Vagina (tissue), 2 donors: ENCODE results near the gene AP2B1.

Experiments used
- POLR2A ChIP-seq, 2 donors: fragments of 450-650 bp; IDR thresholded peaks; one replicate each; pipeline ENCODE4 v1.6.1; 2017; ENCODE audit warnings: antibody characterized with exemption in 2 of 2, mild to moderate bottlenecking in 2 of 2, moderate library complexity in 2 of 2
- POLR2AphosphoS5 ChIP-seq, 2 donors: sonication (generic); formaldehyde crosslinking; IDR thresholded peaks; one replicate each; pipeline ENCODE4 v1.9.0; 2017; ENCODE audit warnings: antibody characterized with exemption in 2 of 2, mild to moderate bottlenecking in 2 of 2, low read depth in 1 of 2; ENCODE audit not compliant: insufficient read depth in 1 of 2
- TF ChIP-seq, protein P1 (sequence below), 3 experiments: fragments of 450-650 bp in 2 of 3; fragments of 200-600 bp in 1 of 3; sonication (generic) in 1 of 3; IDR thresholded peaks; one replicate each; pipeline ENCODE4 v1.5.1; 2017 to 2019; ENCODE audit warnings: antibody characterized with exemption in 3 of 3, mild to moderate bottlenecking in 2 of 3, moderate library complexity in 2 of 3

DNA sequence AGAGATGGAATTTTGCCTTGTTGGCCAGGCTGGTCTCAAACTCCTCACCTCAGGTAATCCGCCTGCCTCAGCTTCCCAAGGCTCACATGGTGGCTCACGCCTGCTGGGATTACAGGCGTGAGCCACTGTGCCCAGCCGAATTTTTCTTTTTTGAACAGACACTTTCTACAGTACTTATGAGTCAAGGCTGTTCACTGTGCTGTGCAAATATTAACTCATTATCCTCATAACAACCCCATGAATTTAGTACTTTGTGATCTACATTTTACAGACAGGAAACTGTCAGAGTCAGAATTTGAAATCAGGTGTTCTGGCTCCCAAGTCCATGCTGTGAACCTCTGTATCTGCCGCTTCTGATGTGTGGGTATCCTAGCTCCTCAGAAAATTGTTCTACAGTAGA lies 118.6 kb downstream of the AP2B1 start:
- TF ChIP-seq POLR2A (IDR thresholded peaks at IDR 0.05) (no peak), POLR2AphosphoS5 (IDR thresholded peaks at IDR 0.05; ENCODE audit: insufficient read depth in 1 of 2, low read depth in 1 of 2) (no peak)
- TF ChIP-seq, protein P1, sequence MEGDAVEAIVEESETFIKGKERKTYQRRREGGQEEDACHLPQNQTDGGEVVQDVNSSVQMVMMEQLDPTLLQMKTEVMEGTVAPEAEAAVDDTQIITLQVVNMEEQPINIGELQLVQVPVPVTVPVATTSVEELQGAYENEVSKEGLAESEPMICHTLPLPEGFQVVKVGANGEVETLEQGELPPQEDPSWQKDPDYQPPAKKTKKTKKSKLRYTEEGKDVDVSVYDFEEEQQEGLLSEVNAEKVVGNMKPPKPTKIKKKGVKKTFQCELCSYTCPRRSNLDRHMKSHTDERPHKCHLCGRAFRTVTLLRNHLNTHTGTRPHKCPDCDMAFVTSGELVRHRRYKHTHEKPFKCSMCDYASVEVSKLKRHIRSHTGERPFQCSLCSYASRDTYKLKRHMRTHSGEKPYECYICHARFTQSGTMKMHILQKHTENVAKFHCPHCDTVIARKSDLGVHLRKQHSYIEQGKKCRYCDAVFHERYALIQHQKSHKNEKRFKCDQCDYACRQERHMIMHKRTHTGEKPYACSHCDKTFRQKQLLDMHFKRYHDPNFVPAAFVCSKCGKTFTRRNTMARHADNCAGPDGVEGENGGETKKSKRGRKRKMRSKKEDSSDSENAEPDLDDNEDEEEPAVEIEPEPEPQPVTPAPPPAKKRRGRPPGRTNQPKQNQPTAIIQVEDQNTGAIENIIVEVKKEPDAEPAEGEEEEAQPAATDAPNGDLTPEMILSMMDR (IDR thresholded peaks at IDR 0.05) = no peak
